DMS114 treated with DMSO at 0.1 percent for 48 hours (cell line): Measurements from ENCODE around the gene IL4I1.

ENCODE experiments used
- DNase-seq: peaks from one replicate; lab custom pipeline; 2025; ENCODE audit not compliant: unreplicated experiment; lab: John Stamatoyannopoulos, UW

The IL4I1 gene

GRCh38 chr19:49853852-49854377 is 42.8 kb downstream of the IL4I1 start:
- no peak for DNase-seq

- DNase-seq: no peak
These were observed 44.0 kb downstream of the IL4I1 start for GRCh38 chr19:49852631-49853126.

- DNase-seq: no peak
These were observed 45.0 kb downstream of the IL4I1 start for GRCh38 chr19:49851456-49852259.

GRCh38 chr19:49850487-49851342 is 46.0 kb downstream of the IL4I1 start, which contains the start of gene PTOV1:
Gene PTOV1 (plus strand): TSS chr19:49851159.
- DNase-seq: peak; percentile 77

GRCh38 chr19:49850221-49850486 is 46.5 kb downstream of the IL4I1 start:
- no peak for DNase-seq

- no peak for DNase-seq
These were observed 47.1 kb downstream of the IL4I1 start for GRCh38 chr19:49849433-49850220.

GRCh38 chr19:49848938-49849337 is 47.7 kb downstream of the IL4I1 start:
- no peak for DNase-seq

GRCh38 chr19:49847731-49848696 is 48.7 kb downstream of the IL4I1 start:
- DNase-seq: no peak

GRCh38 chr19:49846408-49846807 is 50.3 kb downstream of the IL4I1 start:
- DNase-seq: no peak

- DNase-seq: no peak
These were observed 51.3 kb downstream of the IL4I1 start for GRCh38 chr19:49845414-49845813.

- no peak for DNase-seq
These were observed 52.3 kb downstream of the IL4I1 start for GRCh38 chr19:49844138-49845095.

- no peak for DNase-seq
These were observed 53.4 kb downstream of the IL4I1 start for GRCh38 chr19:49843265-49843664.

- DNase-seq: no peak
These were observed 55.9 kb downstream of the IL4I1 start for GRCh38 chr19:49840736-49841249.

GRCh38 chr19:49840321-49840720 is 56.4 kb downstream of the IL4I1 start:
- DNase-seq: no peak

GRCh38 chr19:49839713-49840112 is 57.0 kb downstream of the IL4I1 start:
- DNase-seq: no peak
